NCI-H146 treated with DMSO at 0.1 percent for 48 hours (cell line): ENCODE measurements around the gene SLC2A4.

ENCODE experiments used
- DNase-seq: peaks from one replicate; lab custom pipeline; 2025; ENCODE audit not compliant: unreplicated experiment; lab: John Stamatoyannopoulos, UW

Gene SLC2A4

GRCh38 chr17:7296189-7296861 is 14.8 kb downstream of the SLC2A4 start:
- peak; percentile 62 for DNase-seq

GRCh38 chr17:7304179-7304578 is 22.7 kb downstream of the SLC2A4 start:
- no peak for DNase-seq

GRCh38 chr17:7306911-7307685 is 25.6 kb downstream of the SLC2A4 start, which contains the start of gene EIF5A:
Gene EIF5A (plus strand): TSS chr17:7307628. CDS start chr17:7309636, 2,008 bp downstream.
- peak; percentile 99 for DNase-seq

- DNase-seq, result no peak
These were observed 26.4 kb downstream of the SLC2A4 start for GRCh38 chr17:7307686-7308624.

- DNase-seq, result peak; percentile 24
These were observed 27.3 kb downstream of the SLC2A4 start for GRCh38 chr17:7308625-7309433.

- DNase-seq, result no peak
These were observed 28.1 kb downstream of the SLC2A4 start for GRCh38 chr17:7309628-7310027.

- DNase-seq, result no peak
These were observed 29.7 kb downstream of the SLC2A4 start for GRCh38 chr17:7311110-7311705.

GRCh38 chr17:7312432-7313087 is 31.0 kb downstream of the SLC2A4 start:
- no peak for DNase-seq

- no peak for DNase-seq
These were observed 31.8 kb downstream of the SLC2A4 start for GRCh38 chr17:7313088-7313889.

- no peak for DNase-seq
These were observed 32.6 kb downstream of the SLC2A4 start for GRCh38 chr17:7313890-7314718.

GRCh38 chr17:7314719-7315569 is 33.4 kb downstream of the SLC2A4 start, which contains the start of gene GPS2:
Gene GPS2 (minus strand): TSS chr17:7315360. CDS start chr17:7315052, 308 bp downstream.
- DNase-seq, result peak; percentile 65

GRCh38 chr17:7315570-7316235 is 34.2 kb downstream of the SLC2A4 start:
- DNase-seq, result no peak

GRCh38 chr17:7317161-7317803 is 35.8 kb downstream of the SLC2A4 start:
- DNase-seq, result no peak

- no peak for DNase-seq
These were observed 36.8 kb downstream of the SLC2A4 start for GRCh38 chr17:7318121-7318860.

- no peak for DNase-seq
These were observed 39.9 kb downstream of the SLC2A4 start for GRCh38 chr17:7321466-7321865.
